ENCODE measurements around the gene AGRN. TPM values are rescaled to one million over a fixed set of nuclear protein-coding genes. Genes with fewer than 3 reads are reported as not detected.
"Not testable (repeated sequence)": the region's sequence is repeated elsewhere in the genome, so short reads cannot be mapped to it uniquely, and the experiment has no call there.

The AGRN gene
- total RNA-seq, 2 donors from 2014 or later = 87.7 to 92.4 TPM

DNA sequence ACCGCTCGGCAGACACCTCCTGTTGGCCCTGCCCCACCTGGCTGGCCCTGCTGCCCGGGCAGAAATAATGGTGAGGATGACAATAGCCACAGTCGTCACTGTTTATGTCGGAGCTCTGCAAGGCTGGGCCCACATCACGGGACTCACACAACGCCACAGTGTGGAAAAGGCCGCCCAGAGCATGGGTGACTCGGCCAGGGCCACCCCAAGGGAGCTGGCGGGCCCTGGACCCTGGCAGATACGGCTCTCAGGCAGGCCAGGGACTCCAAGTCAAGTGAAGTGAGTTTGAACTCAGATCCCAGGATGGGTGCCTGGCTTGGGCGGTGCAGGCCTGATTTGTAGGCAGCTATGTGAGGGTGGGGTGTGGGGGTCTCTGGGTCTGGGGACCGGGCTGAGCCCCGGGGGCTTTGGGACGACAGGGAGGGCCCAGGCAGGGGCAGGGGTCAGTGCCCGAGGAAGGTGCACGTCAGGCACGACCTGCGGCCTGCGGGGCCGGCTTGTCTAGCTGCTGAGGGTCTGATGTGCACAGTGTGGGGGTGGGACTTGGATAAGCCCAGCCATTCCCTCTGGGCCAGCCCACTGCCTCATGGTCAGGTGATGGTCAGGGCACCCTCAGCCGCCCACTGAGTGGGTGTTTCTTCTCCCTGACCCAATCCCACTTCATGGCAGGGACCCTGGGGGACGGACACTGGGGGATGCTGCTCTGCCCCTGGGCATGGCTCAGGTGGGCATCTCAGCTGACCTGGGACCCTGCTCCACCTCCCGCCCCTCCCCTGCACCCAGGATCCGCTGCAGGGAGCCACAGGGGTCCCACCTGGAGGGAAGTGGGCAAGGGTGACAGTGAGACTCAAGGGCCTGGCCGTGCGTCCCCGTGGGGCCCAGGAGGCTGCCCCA, 53.2 kb downstream of the AGRN start:
- H3K27me3 ChIP-seq (replicated peaks; ENCODE audit: insufficient read depth) = no peaks in the 10 kb centered on the region
- TF ChIP-seq POLR2AphosphoS5 (IDR thresholded peaks at IDR 0.05) (no peak), CTCF (IDR thresholded peaks at IDR 0.05) (no peak), POLR2A (IDR thresholded peaks at IDR 0.05) (no peak)
- intact Hi-C loops (cut with DNase I) = no loop called here
- H3K4me1 ChIP-seq (replicated peaks) = peaks cover 2% of the 10 kb centered on the region
- H3K4me3 ChIP-seq = peak overlapping the region in 1 of 2 donors; percentile 17
- no peak for DNase-seq (ENCODE audit: low spot score)
- WGBS = 83% methylated on average over 24 of the region's 28 CpGs
- H3K36me3 ChIP-seq = no peaks in the 10 kb centered on the region
- no peaks in the 10 kb centered on the region for H3K9me3 ChIP-seq
- H3K27ac ChIP-seq = peak overlapping the region; percentile 51 to 58

DNA sequence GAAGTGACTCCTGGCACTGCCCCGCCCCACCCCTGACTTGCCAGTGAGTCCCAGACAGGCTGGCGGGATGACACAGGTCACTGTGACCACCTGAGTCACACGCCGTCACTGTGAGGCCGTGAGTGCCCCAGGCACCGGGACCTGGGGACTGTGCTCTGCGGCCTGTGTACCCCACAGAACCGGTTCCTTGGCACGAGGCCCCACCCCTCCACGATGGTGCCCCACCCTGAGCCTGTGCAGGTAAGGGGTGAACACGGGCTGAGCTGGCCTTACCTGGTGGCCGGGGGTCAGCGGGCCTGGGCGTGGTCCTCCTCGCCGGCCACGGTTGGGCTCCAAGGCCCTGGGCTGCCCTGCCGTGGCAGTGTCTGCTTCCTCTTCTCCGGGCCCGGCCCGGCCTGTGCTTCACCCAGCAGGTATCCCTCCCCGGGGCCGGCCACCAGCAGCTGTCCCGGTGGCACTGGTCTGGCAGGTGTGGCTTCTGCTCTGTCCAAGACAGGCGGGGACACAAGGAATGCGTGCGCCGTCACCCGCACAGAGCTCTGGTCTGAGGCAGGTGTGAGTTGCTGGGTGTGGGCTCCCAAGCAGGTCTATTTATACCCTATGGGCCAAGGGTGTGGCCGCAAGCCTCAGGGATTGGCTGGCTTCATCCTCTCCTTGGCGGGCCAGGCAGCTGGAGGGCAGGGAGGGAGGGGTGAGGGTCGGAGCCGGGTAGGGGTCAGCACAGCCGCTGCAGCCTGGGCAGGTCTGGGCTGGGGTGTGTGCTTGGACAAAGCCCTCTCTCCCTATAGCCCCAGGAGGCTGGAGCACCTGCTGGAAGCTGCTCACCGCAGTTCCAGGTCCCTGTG, 54.0 kb downstream of the AGRN start, which contains the start of gene RNF223:
TSS of gene RNF223 (minus strand) at position 564 of the 845 bp plus-strand sequence. CDS start 1,740 bp downstream, outside the sequence.
- Histone ChIP-seq H3K36me3 (no peaks in the 10 kb centered on the region), H3K27ac (peak within 1 kb of the TSS; percentile 51 to 58), H3K9me3 (no peaks in the 10 kb centered on the region), H3K4me1 (replicated peaks) (peaks cover 2% of the 10 kb centered on the region), H3K27me3 (replicated peaks; ENCODE audit: insufficient read depth) (no peaks in the 10 kb centered on the region), H3K4me3 (peak within 1 kb of the TSS in 1 of 2 donors; percentile 17)
- DNase-seq (ENCODE audit: low spot score) = peak; percentile 82
- intact Hi-C loops (cut with DNase I) = no loop called here
- TF ChIP-seq CTCF (IDR thresholded peaks at IDR 0.05) (no peak), POLR2A (IDR thresholded peaks at IDR 0.05) (peak; percentile 67), POLR2AphosphoS5 (IDR thresholded peaks at IDR 0.05) (peak; percentile 77)
- 52% methylated on average over 24 of the region's 35 CpGs for WGBS

DNA sequence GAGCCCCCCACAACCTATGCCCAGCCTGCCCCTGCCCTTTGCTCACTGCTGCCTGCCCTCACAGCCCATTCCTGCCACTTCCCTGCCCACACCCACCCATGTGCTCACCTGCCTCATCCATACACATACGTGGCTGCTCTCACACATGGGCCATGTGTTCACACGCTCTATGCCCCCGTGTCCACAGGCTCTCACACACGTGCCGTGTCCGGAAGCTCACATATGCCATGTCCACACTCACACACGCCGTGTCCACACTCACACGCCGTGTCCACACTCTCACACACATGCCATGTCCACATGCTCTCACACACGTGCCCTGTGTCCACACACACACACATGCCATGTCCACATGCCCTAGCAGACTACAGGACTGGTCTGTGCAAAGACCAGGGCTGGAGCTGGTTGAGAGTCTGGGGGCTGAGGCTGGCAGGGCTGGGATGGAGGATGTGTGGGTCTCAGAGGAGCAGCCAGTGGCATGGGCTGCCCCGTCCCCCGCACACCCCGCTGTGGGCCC, 54.8 kb downstream of the AGRN start:
- intact Hi-C loops (cut with DNase I) = no loop called here
- Histone ChIP-seq H3K4me3 (no peak overlapping the region), H3K9me3 (no peaks in the 10 kb centered on the region), H3K36me3 (no peaks in the 10 kb centered on the region), H3K27ac (no peak overlapping the region), H3K4me1 (replicated peaks) (peaks cover 4% of the 10 kb centered on the region), H3K27me3 (replicated peaks; ENCODE audit: insufficient read depth) (no peaks in the 10 kb centered on the region)
- no peak for TF ChIP-seq CTCF (IDR thresholded peaks at IDR 0.05)
- TF ChIP-seq POLR2AphosphoS5 (IDR thresholded peaks at IDR 0.05) = no peak
- TF ChIP-seq POLR2A (IDR thresholded peaks at IDR 0.05) = no peak
- no peak for DNase-seq (ENCODE audit: low spot score)
- 76% methylated on average over 14 of the region's 14 CpGs for WGBS

GRCh38 chr1:1075148-1075935, 55.4 kb downstream of the AGRN start:
- Histone ChIP-seq H3K4me1 (replicated peaks) (peaks cover 9% of the 10 kb centered on the region), H3K27ac (no peak overlapping the region), H3K4me3 (no peak overlapping the region), H3K9me3 (no peaks in the 10 kb centered on the region), H3K36me3 (no peaks in the 10 kb centered on the region), H3K27me3 (replicated peaks; ENCODE audit: insufficient read depth) (no peaks in the 10 kb centered on the region)
- DNase-seq (ENCODE audit: low spot score) = no peak
- intact Hi-C loops (cut with DNase I) = no loop called here
- no peak for TF ChIP-seq POLR2AphosphoS5 (IDR thresholded peaks at IDR 0.05)
- no peak for TF ChIP-seq POLR2A (IDR thresholded peaks at IDR 0.05)
- 54% methylated on average over 17 of the region's 21 CpGs for WGBS

DNA sequence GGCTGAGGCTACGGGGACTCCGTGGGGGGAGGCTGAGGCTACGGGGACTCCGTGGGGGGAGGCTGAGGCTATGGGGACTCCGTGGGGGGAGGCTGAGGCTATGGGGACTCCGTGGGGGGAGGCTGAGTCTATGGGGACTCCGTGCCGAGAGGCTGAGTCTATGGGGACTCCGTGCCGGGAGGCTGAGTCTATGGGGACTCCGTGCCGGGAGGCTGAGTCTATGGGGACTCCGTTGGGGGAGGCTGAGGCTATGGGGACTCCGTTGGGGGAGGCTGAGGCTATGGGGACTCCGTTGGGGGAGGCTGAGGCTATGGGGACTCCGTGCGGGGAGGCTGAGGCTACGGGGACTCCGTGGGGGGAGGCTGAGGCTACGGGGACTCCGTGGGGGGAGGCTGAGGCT, 57.5 kb downstream of the AGRN start:
- WGBS = 79% methylated on average over 5 of the region's 21 CpGs
- H3K27me3 ChIP-seq (replicated peaks; ENCODE audit: insufficient read depth); H3K9me3 ChIP-seq; H3K4me3 ChIP-seq; H3K27ac ChIP-seq; H3K4me1 ChIP-seq (replicated peaks); intact Hi-C loops (cut with DNase I); DNase-seq (ENCODE audit: low spot score); H3K36me3 ChIP-seq: not testable (repeated sequence)
